ENCODE measurements around the gene CELF1.
A peak's percentile ranks its signal among the peaks of the same experiment; 100 is the strongest.

Gene CELF1

GRCh38 chr11:47478651-47479329 is 74.1 kb downstream of the CELF1 start:
- DNase-seq: no peak

- no peak for DNase-seq
These were observed 75.2 kb downstream of the CELF1 start for GRCh38 chr11:47477753-47478152.

- DNase-seq: no peak
These were observed 75.6 kb downstream of the CELF1 start for GRCh38 chr11:47477323-47477722.

GRCh38 chr11:47470671-47471070 is 82.3 kb downstream of the CELF1 start:
- DNase-seq: no peak

- DNase-seq: no peak
These were observed 83.4 kb downstream of the CELF1 start for GRCh38 chr11:47469361-47470179.

GRCh38 chr11:47468598-47469214 is 84.2 kb downstream of the CELF1 start:
- DNase-seq: no peak

- no peak for DNase-seq
These were observed 85.6 kb downstream of the CELF1 start for GRCh38 chr11:47467357-47467756.

- DNase-seq: no peak
These were observed 86.2 kb downstream of the CELF1 start for GRCh38 chr11:47466701-47467250.

- no peak for DNase-seq
These were observed 86.7 kb downstream of the CELF1 start for GRCh38 chr11:47466201-47466600.

GRCh38 chr11:47464483-47464882 is 88.4 kb downstream of the CELF1 start:
- no peak for DNase-seq

GRCh38 chr11:47461876-47462275 is 91.1 kb downstream of the CELF1 start:
- DNase-seq: no peak

- no peak for DNase-seq
These were observed 92.2 kb downstream of the CELF1 start for GRCh38 chr11:47460571-47461235.

GRCh38 chr11:47454258-47454671 is 98.7 kb downstream of the CELF1 start:
- DNase-seq: peak; percentile 29

GRCh38 chr11:47453365-47453764 is 99.6 kb downstream of the CELF1 start:
- DNase-seq: no peak

- DNase-seq: no peak
These were observed 100.9 kb downstream of the CELF1 start for GRCh38 chr11:47451990-47452389.

GRCh38 chr11:47451436-47451835 is 101.5 kb downstream of the CELF1 start:
- DNase-seq: no peak

GRCh38 chr11:47449541-47449940 is 103.4 kb downstream of the CELF1 start:
- no peak for DNase-seq

- no peak for DNase-seq
These were observed 104.1 kb downstream of the CELF1 start, which contains the start of gene RAPSN for GRCh38 chr11:47448566-47449427. TSS of gene RAPSN (minus strand) at chr11:47449136. CDS start at chr11:47448964, 172 bp downstream.

- no peak for DNase-seq
These were observed 105.0 kb downstream of the CELF1 start for GRCh38 chr11:47447906-47448305.

- no peak for DNase-seq
These were observed 106.1 kb downstream of the CELF1 start for GRCh38 chr11:47446833-47447232.

- DNase-seq: no peak
These were observed 107.1 kb downstream of the CELF1 start for GRCh38 chr11:47445840-47446239.

GRCh38 chr11:47443817-47444216 is 109.1 kb downstream of the CELF1 start:
- DNase-seq: no peak
